Astrocyte of the cerebellum (primary cell): ENCODE measurements around the gene FUOM.
"Not testable (repeated sequence)": the region's sequence is repeated elsewhere in the genome, so short reads cannot be mapped to it uniquely, and the experiment has no call there.

ENCODE experiments used
- DNase-seq: peaks from one replicate; pipeline ENCODE4 v3.0.0-alpha.2; 2011; ENCODE audit warnings: low read depth
- H3K4me3 ChIP-seq: 2 replicates; pipeline ENCODE4 v1.5.1; 2011; ENCODE audit warnings: mild to moderate bottlenecking, low read depth, low read length, moderate library complexity
- CTCF ChIP-seq: IDR thresholded peaks from 2 replicates; pipeline ENCODE4 v1.5.1; 2012; ENCODE audit warnings: low read length, low read depth, moderate library complexity, mild to moderate bottlenecking; ENCODE audit errors: missing control alignments
- in situ Hi-C: cut with HindIII; loops from 2 replicates; pipeline ENCODE4 v1.10.0; 2017; ENCODE audit warnings: low sequenced_read_pairs

Gene FUOM

DNA sequence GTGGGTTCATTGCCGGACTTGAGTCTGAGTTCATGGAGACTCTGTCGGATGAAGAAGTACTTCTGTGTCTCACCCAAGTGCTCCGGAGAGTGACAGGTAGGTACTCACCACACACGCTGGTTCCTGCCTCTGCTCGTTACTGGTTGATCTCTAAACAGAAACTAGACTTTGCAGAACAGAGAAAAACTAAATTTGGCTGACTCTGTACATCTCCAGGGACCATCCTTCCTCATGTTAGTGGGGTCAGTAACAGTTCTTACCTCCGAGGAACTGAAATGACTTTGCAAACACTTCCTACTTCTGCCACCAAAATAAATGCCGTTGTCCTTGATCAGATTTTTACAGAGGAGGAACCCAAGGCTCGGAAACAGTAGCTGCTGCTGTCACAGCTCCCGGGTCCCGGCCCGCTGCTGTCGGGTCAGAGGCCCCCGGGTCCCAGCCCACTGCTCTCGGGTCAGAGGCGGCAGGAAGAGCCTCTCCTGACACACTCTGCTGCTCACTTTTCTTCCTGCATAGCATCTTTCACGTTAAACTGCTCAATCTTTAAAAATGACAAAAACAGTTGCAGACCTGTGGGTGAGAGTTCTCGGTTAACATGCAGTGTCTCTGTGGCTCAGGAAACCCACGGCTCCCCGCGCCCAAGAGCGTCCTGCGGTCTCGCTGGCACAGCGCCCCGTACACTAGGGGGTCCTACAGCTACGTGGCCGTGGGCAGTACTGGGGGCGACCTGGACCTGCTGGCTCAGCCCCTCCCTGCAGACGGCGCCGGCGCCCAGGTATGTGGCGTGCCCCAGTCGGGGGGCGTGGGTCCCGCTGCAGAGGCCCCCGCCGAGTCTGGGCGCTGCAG lies 31.4 kb upstream of the FUOM start:
- no peak overlapping the region for H3K4me3 ChIP-seq
- in situ Hi-C loops = no loop called here
- DNase-seq = no peak
- no peak for TF ChIP-seq CTCF

- in situ Hi-C loops = no loop called here
- TF ChIP-seq CTCF = no peak
- no peak overlapping the region for H3K4me3 ChIP-seq
- no peak for DNase-seq
These were observed 30.6 kb upstream of the FUOM start for GRCh38 chr10:133388236-133388972.

DNA sequence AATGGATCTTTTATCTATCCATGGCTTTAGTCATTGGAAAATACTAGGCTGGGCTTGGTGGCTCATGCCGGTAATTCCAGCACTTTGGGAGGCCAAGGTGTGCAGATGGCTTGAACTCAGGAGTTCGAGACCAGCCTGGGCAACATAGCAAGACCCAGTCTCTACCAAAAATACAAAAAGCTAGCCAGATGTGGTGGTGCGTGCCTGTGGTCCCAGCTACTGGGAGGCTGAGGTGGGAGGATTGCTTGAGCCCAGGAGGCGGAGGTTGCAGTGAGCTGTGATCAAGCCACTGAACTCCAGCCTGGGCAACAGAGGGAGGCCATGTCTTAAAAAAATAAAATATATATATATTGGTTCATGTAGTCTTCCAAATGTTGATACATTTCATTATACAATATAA lies 29.1 kb upstream of the FUOM start:
- DNase-seq, H3K4me3 ChIP-seq, in situ Hi-C loops: not testable (repeated sequence)

- TF ChIP-seq CTCF = no peak
- in situ Hi-C loops = no loop called here
- H3K4me3 ChIP-seq = no peak overlapping the region
- DNase-seq = no peak
These were observed 27.4 kb upstream of the FUOM start for GRCh38 chr10:133385214-133385613.

GRCh38 chr10:133384071-133384470 lies 26.3 kb upstream of the FUOM start:
- H3K4me3 ChIP-seq = no peak overlapping the region
- DNase-seq = no peak
- in situ Hi-C loops = no loop called here
- TF ChIP-seq CTCF = no peak

- no peak for DNase-seq
- in situ Hi-C loops = no loop called here
- no peak for TF ChIP-seq CTCF
These were observed 25.7 kb upstream of the FUOM start for GRCh38 chr10:133383551-133383950.

DNA sequence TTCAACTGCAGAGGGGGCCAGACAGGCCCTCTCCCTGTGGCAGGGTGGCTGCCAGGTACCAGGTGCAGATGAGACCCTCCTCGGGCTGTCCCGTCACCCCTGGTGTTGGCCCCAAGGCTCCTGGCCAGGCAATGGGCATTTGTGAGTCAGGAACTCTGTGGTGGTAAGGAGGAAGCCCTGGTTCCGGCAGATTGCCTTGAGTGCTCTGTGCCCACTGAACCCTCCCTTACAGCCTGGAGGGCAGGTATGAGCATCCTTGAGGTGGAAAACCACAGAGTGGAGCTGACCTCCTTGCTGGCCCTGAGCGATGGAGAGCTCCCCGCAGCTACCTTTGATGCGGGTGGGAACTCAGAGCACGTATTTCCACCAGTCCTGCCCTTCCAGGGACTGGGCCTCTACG lies 23.2 kb upstream of the FUOM start:
- no peak for TF ChIP-seq CTCF
- no peak overlapping the region for H3K4me3 ChIP-seq
- in situ Hi-C loops = no loop called here
- no peak for DNase-seq

More at GRCh38 chr10:133383551-133383950, 25.7 kb upstream of the FUOM start:
- H3K4me3 ChIP-seq = no peak overlapping the region
